ENCODE measurements around the gene MEX3A.
"Not testable (repeated sequence)": the region's sequence is repeated elsewhere in the genome, so short reads cannot be mapped to it uniquely, and the experiment has no call there.

Gene MEX3A

GRCh38 chr1:156076609-156077429 lies 5.4 kb downstream of the MEX3A start:
- no peak for DNase-seq

- no peak for DNase-seq
These were observed 6.5 kb downstream of the MEX3A start for GRCh38 chr1:156075775-156076204.

- no peak for DNase-seq
These were observed 7.1 kb downstream of the MEX3A start for GRCh38 chr1:156075162-156075561.

- no peak for DNase-seq
These were observed 7.6 kb downstream of the MEX3A start for GRCh38 chr1:156074661-156075060.

- DNase-seq: no peak
These were observed 8.5 kb downstream of the MEX3A start for GRCh38 chr1:156073740-156074139.

GRCh38 chr1:156073110-156073687 lies 9.1 kb downstream of the MEX3A start:
- no peak for DNase-seq

- no peak for DNase-seq
These were observed 10.0 kb downstream of the MEX3A start for GRCh38 chr1:156072251-156072650.

GRCh38 chr1:156071332-156071816 lies 10.9 kb downstream of the MEX3A start:
- DNase-seq: not testable (repeated sequence)

- DNase-seq: no peak
These were observed 11.7 kb downstream of the MEX3A start for GRCh38 chr1:156070548-156070947.

- no peak for DNase-seq
These were observed 12.5 kb downstream of the MEX3A start for GRCh38 chr1:156069490-156070455.

GRCh38 chr1:156067262-156067661 lies 15.0 kb downstream of the MEX3A start:
- no peak for DNase-seq

- DNase-seq: no peak
These were observed 16.4 kb downstream of the MEX3A start for GRCh38 chr1:156065871-156066270.

GRCh38 chr1:156065212-156065611 lies 17.1 kb downstream of the MEX3A start:
- DNase-seq: no peak

- no peak for DNase-seq
These were observed 17.6 kb downstream of the MEX3A start for GRCh38 chr1:156064615-156065014.

- DNase-seq: no peak
These were observed 18.3 kb downstream of the MEX3A start for GRCh38 chr1:156063997-156064285.

- DNase-seq: no peak
These were observed 20.1 kb downstream of the MEX3A start for GRCh38 chr1:156062189-156062588.

- peak; percentile 71 for DNase-seq
These were observed 21.2 kb downstream of the MEX3A start, which contains the start of gene RAB25 for GRCh38 chr1:156060937-156061636. Gene RAB25 (plus strand): TSS chr1:156061160. CDS start chr1:156061401, 241 bp downstream.

- DNase-seq: no peak
These were observed 25.9 kb downstream of the MEX3A start for GRCh38 chr1:156056326-156056849.

- no peak for DNase-seq
These were observed 26.8 kb downstream of the MEX3A start for GRCh38 chr1:156055281-156056048.

GRCh38 chr1:156054500-156055280 lies 27.6 kb downstream of the MEX3A start, which contains the start of gene LAMTOR2:
Gene LAMTOR2 (plus strand): TSS chr1:156054782. CDS start chr1:156054890, 108 bp downstream.
- DNase-seq: peak; percentile 97
